ENCODE results near the gene ARHGEF11.

- no peak for TF ChIP-seq EGR1 (IDR thresholded peaks at IDR 0.05; ENCODE audit: low read depth in 2 of 2)
- no peak for TF ChIP-seq CTCF (IDR thresholded peaks at IDR 0.05; ENCODE audit: low read depth, low read length, missing input control)
- no peak for TF ChIP-seq YY1 (IDR thresholded peaks at IDR 0.05)
- TF ChIP-seq ATF3 (IDR thresholded peaks at IDR 0.05): no peak
Measured at GRCh38 chr1:156894711-156895454, 150.7 kb downstream of the ARHGEF11 start.
